Suprapubic skin (tissue), 4 donors: ENCODE results near the gene GOLPH3. TPM values are rescaled to one million over a fixed set of nuclear protein-coding genes. Genes with fewer than 3 reads are reported as not detected.

Experiments used
- DNase-seq, 2 donors: peaks; one replicate each; pipeline ENCODE4 v3.0.0-alpha.2; 2019; ENCODE audit warnings: low spot score in 2 of 2
- H3K27ac ChIP-seq: fragments of 200-600 bp; sonication (generic); one replicate; pipeline ENCODE4 v1.5.1; 2019
- H3K27me3 ChIP-seq: fragments of 200-600 bp; sonication (generic); one replicate; pipeline ENCODE4 v1.5.1; 2019
- H3K36me3 ChIP-seq: fragments of 200-600 bp; sonication (generic); one replicate; pipeline ENCODE4 v1.5.1; 2019
- H3K4me1 ChIP-seq: fragments of 200-600 bp; sonication (generic); one replicate; pipeline ENCODE4 v1.5.1; 2019
- H3K4me3 ChIP-seq: fragments of 200-600 bp; sonication (generic); one replicate; pipeline ENCODE4 v1.5.1; 2019; ENCODE audit warnings: mild to moderate bottlenecking
- H3K9me3 ChIP-seq: fragments of 200-600 bp; sonication (generic); one replicate; pipeline ENCODE4 v1.5.1; 2019
- EP300 ChIP-seq: sonication (generic); formaldehyde crosslinking; IDR thresholded peaks from one replicate; pipeline ENCODE4 v1.6.1; 2017; ENCODE audit warnings: antibody characterized with exemption
- POLR2A ChIP-seq, 2 donors: fragments of 450-650 bp; IDR thresholded peaks; one replicate each; pipeline ENCODE4 v1.6.1; 2017; ENCODE audit warnings: antibody characterized with exemption in 2 of 2, mild to moderate bottlenecking in 2 of 2, moderate library complexity in 2 of 2
- POLR2AphosphoS5 ChIP-seq, 3 donors: sonication (generic); formaldehyde crosslinking; IDR thresholded peaks; one replicate each; pipeline ENCODE4 v1.6.1; 2017; ENCODE audit warnings: antibody characterized with exemption in 3 of 3
- WGBS: methylation state at CpG from one replicate; pipeline ENCODE4 v1.1.5; 2018; 5-methylcytosine and 5-hydroxymethylcytosine counted together
- total RNA-seq, 4 donors: library from RNA; depleted of rRNA; stranded (reverse); fragments of >200 nt; gene quantifications; one replicate each; pipeline ENCODE4 v1.1.0, GENCODE V29; 2016
- TF ChIP-seq, protein P1 (sequence below), 2 donors: fragments of 200-600 bp in 1 of 2; fragments of 450-650 bp in 1 of 2; sonication (generic) in 1 of 2; IDR thresholded peaks; one replicate each; pipeline ENCODE4 v1.5.1; 2016 to 2019; ENCODE audit warnings: antibody characterized with exemption in 2 of 2, mild to moderate bottlenecking in 1 of 2, moderate library complexity in 1 of 2

GOLPH3 gene
- total RNA-seq, 4 donors from 2014 or later = 44.8 to 70.3 (median 58.9) TPM

DNA sequence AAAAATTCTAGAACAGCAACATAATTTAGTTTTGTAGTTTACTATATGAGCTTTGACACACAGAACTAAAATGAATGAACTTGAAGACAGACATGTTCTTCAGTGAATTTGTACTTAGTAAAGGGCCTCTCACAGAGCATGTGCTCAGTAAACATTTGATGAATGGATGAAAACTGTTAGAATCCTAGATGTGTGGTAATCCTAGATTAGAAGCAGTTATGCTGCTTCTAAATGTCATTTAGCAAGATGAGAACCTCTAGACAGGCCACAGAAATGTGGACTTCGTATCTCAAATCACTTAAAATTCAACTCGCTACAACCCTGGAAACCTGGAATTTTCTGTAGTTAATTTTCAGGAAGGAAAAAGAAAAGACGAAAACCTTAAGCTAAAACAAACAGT lies 8.5 kb downstream of the GOLPH3 start:
- DNase-seq = no peak
- H3K4me3 ChIP-seq = no peak overlapping the region
- no peak overlapping the region for H3K27ac ChIP-seq
- H3K9me3 ChIP-seq = no peaks in the 10 kb centered on the region
- peaks cover 17% of the 10 kb centered on the region for H3K36me3 ChIP-seq
- 58% methylated on average over 3 of the region's 3 CpGs for WGBS
- peaks cover 60% of the 10 kb centered on the region for H3K4me1 ChIP-seq
- TF ChIP-seq EP300 (no peak), POLR2AphosphoS5 (IDR thresholded peaks at IDR 0.05) (no peak), POLR2A (IDR thresholded peaks at IDR 0.05) (no peak)
- TF ChIP-seq, protein P1, sequence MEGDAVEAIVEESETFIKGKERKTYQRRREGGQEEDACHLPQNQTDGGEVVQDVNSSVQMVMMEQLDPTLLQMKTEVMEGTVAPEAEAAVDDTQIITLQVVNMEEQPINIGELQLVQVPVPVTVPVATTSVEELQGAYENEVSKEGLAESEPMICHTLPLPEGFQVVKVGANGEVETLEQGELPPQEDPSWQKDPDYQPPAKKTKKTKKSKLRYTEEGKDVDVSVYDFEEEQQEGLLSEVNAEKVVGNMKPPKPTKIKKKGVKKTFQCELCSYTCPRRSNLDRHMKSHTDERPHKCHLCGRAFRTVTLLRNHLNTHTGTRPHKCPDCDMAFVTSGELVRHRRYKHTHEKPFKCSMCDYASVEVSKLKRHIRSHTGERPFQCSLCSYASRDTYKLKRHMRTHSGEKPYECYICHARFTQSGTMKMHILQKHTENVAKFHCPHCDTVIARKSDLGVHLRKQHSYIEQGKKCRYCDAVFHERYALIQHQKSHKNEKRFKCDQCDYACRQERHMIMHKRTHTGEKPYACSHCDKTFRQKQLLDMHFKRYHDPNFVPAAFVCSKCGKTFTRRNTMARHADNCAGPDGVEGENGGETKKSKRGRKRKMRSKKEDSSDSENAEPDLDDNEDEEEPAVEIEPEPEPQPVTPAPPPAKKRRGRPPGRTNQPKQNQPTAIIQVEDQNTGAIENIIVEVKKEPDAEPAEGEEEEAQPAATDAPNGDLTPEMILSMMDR (IDR thresholded peaks at IDR 0.05) = no peak
- no peaks in the 10 kb centered on the region for H3K27me3 ChIP-seq

DNA sequence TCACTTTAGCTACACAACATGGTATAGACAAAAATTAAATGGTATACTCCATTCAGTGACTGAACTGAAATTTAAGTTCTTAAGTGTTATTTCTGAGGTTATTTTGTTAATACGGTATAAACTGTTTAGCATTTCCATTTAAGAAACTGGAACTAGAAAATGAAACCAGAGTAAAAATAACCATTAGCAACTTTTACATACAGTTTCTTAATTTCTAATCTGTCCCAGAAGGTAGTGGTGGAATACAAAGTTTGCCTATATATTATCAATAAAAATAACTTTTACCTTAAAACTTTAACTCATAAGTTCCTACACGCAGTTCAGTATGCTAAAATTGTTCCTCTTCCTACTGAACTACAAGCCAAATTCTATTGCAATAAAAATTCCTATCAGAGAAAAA lies 10.3 kb downstream of the GOLPH3 start:
- no peaks in the 10 kb centered on the region for H3K27me3 ChIP-seq
- peaks cover 55% of the 10 kb centered on the region for H3K4me1 ChIP-seq
- DNase-seq = no peak
- WGBS = 38% methylated on average over 2 of the region's 2 CpGs
- H3K9me3 ChIP-seq = no peaks in the 10 kb centered on the region
- H3K36me3 ChIP-seq = peaks cover 14% of the 10 kb centered on the region
- H3K27ac ChIP-seq = no peak overlapping the region
- no peak overlapping the region for H3K4me3 ChIP-seq
- TF ChIP-seq, protein P1 (IDR thresholded peaks at IDR 0.05) = no peak
- TF ChIP-seq POLR2A (IDR thresholded peaks at IDR 0.05) (no peak), POLR2AphosphoS5 (IDR thresholded peaks at IDR 0.05) (no peak), EP300 (no peak)

DNA sequence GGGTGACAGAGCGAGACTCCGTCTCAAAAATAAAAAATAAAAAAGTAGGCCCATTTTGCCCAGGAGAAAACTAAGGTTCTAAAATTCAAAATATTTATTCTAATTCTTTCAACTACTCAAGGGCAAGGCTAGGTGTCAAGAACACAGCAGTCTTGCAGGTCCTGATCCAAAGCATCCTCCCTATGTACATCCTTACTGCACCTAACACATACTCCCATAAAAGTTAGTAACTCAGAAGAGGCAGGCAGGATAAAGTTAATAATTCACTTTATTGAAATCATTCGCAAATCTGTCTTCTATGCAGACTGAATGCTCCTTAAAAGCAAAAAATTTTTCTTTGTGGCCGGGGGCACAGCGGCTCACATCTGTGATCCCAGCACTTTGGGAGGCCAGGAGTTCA lies 11.1 kb downstream of the GOLPH3 start:
- no peak for DNase-seq

DNA sequence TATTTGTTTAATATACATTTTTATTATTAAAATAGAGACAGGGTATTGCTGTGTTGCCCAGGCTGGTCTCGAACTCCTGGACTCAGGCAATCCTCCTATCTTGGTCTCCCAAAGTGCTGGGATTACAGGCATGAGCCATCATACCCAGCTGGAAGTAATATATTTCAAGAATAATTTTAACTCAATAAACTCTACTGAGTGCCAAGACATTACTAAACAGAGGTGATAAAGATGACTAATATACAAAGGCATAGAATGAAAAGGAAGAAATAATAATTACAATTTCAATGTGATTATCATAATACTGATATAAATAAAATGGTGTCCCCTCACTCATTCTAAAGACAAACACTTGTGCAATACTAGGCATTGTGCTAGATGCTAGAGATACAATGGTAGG lies 13.9 kb downstream of the GOLPH3 start:
- Histone ChIP-seq H3K9me3 (no peaks in the 10 kb centered on the region), H3K4me3 (no peak overlapping the region), H3K27me3 (no peaks in the 10 kb centered on the region), H3K36me3 (no peaks in the 10 kb centered on the region), H3K27ac (no peak overlapping the region), H3K4me1 (peaks cover 38% of the 10 kb centered on the region)
- no peak for DNase-seq
- TF ChIP-seq EP300 (no peak), POLR2A (IDR thresholded peaks at IDR 0.05) (no peak), POLR2AphosphoS5 (IDR thresholded peaks at IDR 0.05) (no peak)
- TF ChIP-seq, protein P1 (IDR thresholded peaks at IDR 0.05) = no peak
- 86% methylated on average over 1 of the region's 1 CpG for WGBS

More for the DNA sequence above, 11.1 kb downstream of the GOLPH3 start:
- WGBS = 87% methylated on average over 5 of the region's 5 CpGs
- no peak overlapping the region for H3K4me3 ChIP-seq
- H3K27me3 ChIP-seq = no peaks in the 10 kb centered on the region
- H3K9me3 ChIP-seq = no peaks in the 10 kb centered on the region
- peaks cover 48% of the 10 kb centered on the region for H3K4me1 ChIP-seq
- H3K36me3 ChIP-seq = peaks cover 10% of the 10 kb centered on the region
- H3K27ac ChIP-seq = no peak overlapping the region
- TF ChIP-seq POLR2AphosphoS5 (IDR thresholded peaks at IDR 0.05) = no peak
- no peak for TF ChIP-seq EP300
- TF ChIP-seq, protein P1 (IDR thresholded peaks at IDR 0.05) = no peak
- no peak for TF ChIP-seq POLR2A (IDR thresholded peaks at IDR 0.05)

DNA sequence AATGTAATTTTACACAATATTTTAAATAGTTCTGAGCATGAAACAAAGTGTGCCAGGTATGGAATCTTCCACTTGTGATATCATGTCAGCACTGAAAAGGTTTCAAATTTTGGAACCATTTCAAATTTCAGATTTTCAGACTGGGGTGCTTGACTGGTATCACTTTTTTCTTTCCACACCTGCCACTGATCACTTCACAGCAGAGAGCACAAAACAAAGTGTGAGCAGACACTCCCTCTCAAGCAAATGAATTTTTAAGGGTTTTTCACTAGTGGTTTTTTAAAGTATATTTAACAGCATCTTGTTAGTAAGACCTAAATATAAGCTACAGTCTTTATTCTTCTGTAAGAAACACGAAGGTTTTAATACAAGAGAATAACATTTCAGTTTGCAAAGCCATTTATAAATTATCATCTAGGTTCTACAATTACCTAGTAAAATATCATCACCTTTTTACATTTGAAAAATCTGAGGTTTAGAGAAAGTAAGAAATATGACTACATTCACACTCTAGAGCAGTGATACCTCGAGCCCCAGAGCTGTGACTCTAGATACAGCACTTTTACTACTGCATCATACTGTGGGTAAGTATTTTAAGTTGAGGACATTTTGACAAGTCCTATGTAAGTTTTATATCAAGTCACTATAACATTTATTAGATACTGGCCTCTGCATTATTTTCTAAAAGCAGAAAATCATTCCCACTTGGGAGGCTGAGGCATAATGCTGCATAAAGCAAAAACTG lies 14.6 kb downstream of the GOLPH3 start:
- H3K4me3 ChIP-seq = no peak overlapping the region
- peaks cover 37% of the 10 kb centered on the region for H3K4me1 ChIP-seq
- 76% methylated on average over 2 of the region's 2 CpGs for WGBS
- DNase-seq = no peak
- no peak overlapping the region for H3K27ac ChIP-seq
- no peaks in the 10 kb centered on the region for H3K27me3 ChIP-seq
- H3K9me3 ChIP-seq = no peaks in the 10 kb centered on the region
- TF ChIP-seq POLR2AphosphoS5 (IDR thresholded peaks at IDR 0.05) = no peak
- no peak for TF ChIP-seq POLR2A (IDR thresholded peaks at IDR 0.05)
- TF ChIP-seq, protein P1 (IDR thresholded peaks at IDR 0.05) = no peak
- no peak for TF ChIP-seq EP300
- H3K36me3 ChIP-seq = no peaks in the 10 kb centered on the region
